Activated CD8-positive, alpha-beta memory T cell treated with anti-CD3 and anti-CD28 coated beads, Interleukin-2, amount 50 U/mL, for 24 hours (primary cell): ENCODE data around the gene TMC8.
"Not testable (repeated sequence)": the region's sequence is repeated elsewhere in the genome, so short reads cannot be mapped to it uniquely, and the experiment has no call there.

Experiments
- DNase-seq: peaks from one replicate; pipeline ENCODE4 v3.0.0-alpha.2; 2020; ENCODE audit errors: extremely low read depth

TMC8 gene

GRCh38 chr17:78135858-78136500 is 5.4 kb downstream of the TMC8 start:
- DNase-seq: no peak

DNA sequence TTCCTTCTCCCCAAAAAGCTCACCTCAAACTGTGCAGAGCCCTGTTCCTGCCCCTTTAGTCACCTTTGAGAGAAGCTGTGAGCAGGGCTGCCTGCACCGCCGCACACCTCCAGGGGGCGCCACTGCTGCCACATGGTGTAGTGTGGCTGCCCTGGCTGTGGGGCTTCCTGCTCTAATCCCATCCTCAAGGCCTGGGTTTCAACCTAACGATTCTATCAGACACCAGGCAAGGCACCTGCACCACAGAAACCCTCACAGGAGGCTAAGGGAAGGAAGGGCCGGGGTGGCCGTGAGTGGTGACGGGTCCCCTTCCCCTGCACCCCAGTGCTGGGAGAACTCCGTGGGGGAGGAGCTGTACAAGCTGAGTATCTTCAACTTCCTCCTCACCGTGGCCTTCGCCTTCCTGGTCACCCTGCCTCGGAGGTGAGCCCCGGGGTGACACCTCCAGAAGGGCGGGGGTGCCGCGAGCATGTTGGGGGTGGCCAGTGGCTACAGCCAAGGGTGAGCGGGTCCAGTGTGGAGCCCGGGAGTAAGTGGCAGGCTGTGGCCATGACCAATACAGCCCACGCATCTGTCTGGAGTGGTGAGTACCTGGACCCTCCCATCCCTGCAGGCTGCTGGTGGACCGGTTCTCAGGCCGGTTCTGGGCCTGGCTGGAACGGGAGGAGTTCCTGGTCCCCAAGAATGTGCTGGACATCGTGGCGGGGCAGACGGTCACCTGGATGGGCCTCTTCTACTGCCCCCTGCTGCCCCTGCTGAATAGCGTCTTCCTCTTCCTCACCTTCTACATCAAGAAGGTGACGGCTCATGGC is 7.0 kb downstream of the TMC8 start:
- DNase-seq: no peak

DNA sequence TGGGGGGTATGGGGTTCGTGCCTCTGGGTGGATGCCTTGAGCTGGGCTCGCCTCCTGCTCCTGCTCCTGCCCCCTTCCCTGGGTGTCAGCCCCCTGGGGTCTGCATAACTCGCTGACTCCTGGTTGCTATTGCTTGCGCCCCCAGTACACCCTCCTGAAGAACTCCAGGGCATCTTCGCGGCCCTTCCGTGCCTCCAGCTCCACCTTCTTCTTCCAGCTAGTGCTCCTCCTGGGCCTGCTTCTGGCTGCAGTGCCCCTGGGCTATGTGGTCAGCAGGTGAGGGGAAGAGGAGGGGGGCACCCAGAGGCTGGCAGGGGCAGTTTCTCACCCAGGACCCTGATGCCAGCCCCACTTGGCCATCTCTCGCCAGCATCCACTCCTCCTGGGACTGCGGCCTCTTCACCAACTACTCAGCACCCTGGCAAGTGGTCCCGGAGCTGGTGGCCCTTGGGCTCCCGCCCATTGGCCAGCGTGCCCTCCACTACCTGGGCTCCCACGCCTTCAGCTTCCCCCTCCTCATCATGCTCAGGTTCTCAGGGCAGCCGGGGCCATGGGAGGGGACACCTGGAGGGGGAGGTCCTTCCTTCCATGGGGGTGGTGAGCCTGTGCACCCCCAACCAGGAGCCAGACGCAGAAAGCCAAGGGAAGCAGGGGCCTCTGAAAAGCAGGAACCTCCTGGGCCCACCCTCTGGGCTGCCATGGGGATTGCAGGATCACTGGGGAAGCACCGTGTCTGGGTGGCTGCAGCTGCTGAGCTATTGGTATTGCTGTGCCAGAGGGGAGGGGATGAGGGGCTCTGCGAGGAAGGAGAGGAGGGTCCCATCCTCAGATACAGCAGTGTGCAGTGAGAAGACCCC is 7.9 kb downstream of the TMC8 start:
- no peak for DNase-seq

- not testable (repeated sequence) for DNase-seq
Measured at GRCh38 chr17:78139861-78140168, 9.2 kb downstream of the TMC8 start.

DNA sequence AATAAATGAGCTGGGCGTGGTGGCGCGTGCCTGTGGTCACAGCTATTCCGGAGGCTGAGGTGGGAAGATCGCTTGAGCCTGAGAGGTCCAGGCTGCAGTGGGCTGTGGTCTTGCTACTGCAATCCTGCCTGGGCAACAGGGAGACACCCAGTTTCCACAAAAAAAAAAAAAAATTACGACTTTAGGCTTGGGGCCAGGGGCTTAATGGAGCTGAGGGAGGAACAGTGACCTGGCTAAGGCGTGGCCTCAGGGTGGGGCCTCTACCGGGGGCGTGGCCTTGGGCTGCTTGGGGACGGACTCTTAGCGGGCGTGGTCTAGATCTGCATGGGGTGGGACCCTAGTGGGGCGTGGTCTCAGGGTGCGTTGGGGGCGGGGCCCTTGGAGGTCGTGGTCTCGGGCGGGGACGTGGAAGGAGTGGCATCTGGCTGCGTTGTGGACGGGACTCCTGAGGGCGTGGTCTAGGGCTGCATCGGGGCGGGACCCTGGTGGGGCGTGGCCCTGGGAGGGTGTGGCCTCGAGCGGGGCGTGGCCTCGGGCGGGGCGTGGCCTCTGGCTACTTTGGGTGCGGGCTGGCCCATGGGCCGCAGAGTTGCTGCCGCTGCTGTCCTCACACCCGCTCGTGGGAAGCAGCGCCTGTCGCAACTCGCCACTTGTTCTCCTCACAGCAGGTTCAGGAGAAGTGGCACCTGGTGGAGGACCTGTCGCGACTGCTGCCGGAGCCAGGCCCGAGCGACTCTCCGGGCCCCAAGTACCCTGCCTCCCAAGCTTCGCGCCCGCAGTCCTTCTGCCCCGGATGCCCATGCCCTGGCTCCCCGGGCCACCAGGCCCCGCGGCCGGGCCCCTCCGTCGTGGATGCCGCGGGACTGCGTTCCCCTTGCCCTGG is 9.8 kb downstream of the TMC8 start:
- DNase-seq: peak; percentile 85

GRCh38 chr17:78141437-78142118 is 11.0 kb downstream of the TMC8 start:
- DNase-seq: no peak

DNA sequence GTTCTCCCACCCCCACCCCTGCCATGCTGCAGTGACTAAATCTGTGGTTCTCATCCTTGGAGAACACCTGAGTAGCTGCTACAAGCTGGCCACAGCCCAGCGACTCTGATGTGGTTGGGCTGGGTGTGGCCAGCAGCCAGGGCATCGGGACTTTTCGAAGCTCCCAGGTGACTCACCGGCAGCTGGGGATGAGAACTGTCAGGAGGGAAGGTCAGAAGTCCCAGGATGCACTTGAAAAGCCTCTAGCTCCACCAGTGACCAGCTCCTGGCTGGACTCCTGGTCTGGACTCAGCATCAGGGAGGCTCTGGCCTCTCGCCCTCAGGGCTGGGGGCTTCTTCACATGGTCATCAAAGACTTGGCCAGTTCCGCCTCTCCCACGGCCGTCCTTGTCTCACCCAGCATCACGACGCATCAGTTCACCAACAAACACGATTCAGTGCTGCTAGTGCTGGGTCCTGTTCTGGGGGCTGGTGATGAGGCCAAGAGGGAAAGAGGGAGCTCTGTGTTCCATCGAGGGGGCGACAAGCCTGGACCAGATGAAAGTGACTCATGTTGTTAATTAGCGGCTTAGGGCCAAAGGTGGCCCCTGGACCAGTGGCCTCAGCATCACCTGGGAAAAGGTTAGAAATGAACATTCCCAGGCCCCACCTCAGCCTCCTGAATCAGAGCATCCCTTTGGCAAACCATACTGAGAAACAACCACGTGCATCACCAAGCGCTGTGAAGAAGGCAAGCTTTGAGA is 11.7 kb downstream of the TMC8 start:
- DNase-seq: no peak

DNA sequence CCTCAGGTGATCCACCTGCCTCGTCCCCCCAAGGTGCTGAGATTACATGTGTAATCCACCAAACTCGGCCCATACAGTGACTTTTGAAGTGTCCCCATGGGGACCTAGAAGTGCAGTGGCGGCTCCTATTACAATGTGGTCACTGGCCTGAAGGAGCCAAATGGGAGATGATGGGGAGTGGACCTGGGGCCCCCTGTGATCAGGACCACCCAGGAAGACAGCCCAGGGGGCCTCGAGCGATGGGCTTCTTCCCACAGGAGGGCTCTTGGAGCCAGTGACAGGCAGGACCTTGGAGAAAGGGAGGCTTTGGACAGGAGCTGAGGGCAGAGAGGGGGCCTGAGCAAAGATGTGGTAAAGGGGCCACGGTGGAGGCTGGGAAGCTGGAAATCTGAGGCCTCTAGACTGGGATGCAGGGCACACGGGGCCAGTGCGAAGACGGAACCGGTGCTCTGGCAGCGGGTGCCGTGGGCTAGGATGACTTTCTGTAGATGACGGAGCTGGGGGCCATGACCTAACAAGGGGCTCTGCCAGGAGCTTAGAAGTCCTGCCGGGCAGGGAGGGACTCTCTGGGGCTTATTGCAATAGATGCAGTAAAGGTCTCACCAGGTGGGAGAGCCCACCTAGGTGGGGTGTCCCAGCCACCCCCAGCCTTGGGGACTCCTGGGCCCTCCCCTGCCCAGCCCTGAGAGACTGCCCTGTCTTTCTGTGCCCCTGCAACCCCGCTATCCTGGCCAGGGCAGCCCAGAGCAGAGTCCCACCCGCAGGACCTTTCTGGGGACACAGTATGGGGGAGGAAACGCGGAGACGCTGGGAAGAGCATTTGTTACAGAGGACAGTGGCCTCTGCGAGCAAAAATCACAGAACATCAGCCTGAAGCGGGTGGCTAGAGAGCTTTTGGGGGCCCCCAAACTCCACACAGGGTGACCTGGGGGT is 12.9 kb downstream of the TMC8 start:
- DNase-seq: no peak

DNA sequence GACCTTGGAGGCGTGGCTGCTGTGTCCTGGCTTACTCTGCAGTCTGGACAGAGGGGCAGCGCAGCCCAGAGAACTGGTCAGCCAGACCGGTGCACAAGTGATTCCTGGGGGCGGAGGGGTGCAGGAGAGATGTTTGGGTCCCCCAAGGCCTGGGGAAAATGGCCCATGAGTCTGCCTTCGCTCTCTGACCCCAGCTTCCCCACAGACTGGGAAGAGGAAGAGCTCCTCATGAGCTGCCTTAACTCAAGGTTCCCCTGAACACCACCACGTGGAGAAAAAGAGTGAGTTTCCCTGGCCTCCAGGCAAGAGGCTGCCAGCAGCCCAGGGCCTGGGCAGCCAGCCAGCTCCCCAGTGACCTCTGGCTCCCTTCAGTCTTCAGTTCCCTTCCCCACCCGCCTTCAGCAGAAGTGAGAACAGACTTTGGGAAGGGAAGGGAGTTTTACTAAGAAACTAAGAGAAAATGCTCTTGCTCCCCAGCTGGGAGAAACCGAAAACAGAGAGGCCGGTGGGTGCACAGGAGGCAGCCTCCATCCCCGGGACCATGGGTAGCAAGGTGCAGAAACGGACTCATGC is 13.7 kb downstream of the TMC8 start:
- DNase-seq: no peak

- DNase-seq: no peak
Measured at GRCh38 chr17:78144736-78145641, 14.4 kb downstream of the TMC8 start.

DNA sequence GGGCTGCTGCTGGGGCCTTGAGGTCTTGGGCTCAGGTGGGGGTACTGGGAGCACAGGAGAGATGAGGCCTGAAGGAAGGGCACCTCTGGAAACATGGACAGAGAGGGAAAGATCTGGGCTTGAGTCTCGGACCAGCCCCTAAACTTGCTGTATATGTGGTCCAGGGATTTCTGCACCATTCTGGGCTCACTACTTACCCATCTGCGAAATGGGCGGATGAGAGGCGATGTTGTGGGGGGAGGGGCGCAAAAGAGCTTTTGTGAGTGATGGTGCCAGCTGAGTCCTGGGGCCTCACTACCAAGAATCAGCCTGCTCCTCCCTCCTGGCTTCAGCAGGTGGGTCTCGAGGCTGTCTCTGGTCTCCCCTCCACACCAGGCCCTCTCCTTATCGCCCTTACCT is 15.9 kb downstream of the TMC8 start:
- no peak for DNase-seq

DNA sequence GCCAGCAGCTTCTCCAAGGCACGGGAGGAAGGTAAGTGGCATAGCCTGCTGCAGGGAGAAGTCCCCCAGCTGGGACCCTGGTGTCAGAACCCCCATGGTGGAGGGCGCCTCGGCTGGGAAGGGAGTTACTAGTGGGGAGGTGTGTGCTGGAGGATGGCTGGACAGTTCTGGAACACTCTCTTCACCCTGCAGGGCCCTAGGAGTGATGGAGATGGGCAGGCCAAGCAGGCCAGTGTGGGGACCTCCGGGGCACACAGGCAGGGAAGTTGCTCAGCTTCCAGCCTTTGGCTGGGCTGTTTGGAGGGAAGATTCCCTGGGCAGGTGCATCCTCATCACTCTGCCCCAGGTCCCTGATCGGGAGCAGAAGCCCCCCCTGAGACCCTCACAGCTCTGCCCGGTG is 16.3 kb downstream of the TMC8 start:
- no peak for DNase-seq

GRCh38 chr17:78147315-78147998 is 16.9 kb downstream of the TMC8 start:
- DNase-seq: no peak

GRCh38 chr17:78148286-78149016 is 17.9 kb downstream of the TMC8 start:
- DNase-seq: no peak

- DNase-seq: no peak
Measured at GRCh38 chr17:78151514-78152008, 21.0 kb downstream of the TMC8 start.
